Keratinocyte (primary cell): ENCODE data around the gene BRIP1. TPM values are rescaled to one million over a fixed set of nuclear protein-coding genes. Genes with fewer than 3 reads are reported as not detected.
"Not testable (repeated sequence)": the region's sequence is repeated elsewhere in the genome, so short reads cannot be mapped to it uniquely, and the experiment has no call there.

Experiments
- DNase-seq: peaks from one replicate; pipeline ENCODE4 v3.0.0-alpha.2; 2011; ENCODE audit warnings: low read depth, missing footprints, low spot score
- FAIRE-seq: peaks from 2 replicates; lab custom pipeline; 2011; peaks lifted over from hg19 to GRCh38; lab: Jason Lieb, UNC
- H2AFZ ChIP-seq: 2 replicates; pipeline ENCODE4 v1.6.0; 2012; ENCODE audit warnings: low read length, control low read depth, inconsistent platforms; ENCODE audit not compliant: control insufficient read depth
- H3K27ac ChIP-seq: 2 replicates; pipeline ENCODE4 v1.5.1; 2011; ENCODE audit warnings: low read length; ENCODE audit not compliant: control insufficient read depth, insufficient read depth
- H3K27me3 ChIP-seq: 3 replicates; pipeline ENCODE4 v1.6.0; 2011; ENCODE audit warnings: low read length; ENCODE audit not compliant: control insufficient read depth, insufficient read depth; ENCODE audit errors: extremely low read depth
- H3K36me3 ChIP-seq, 2 experiments: 2 replicates in 1 of 2; 3 replicates in 1 of 2; pipeline ENCODE4 v1.5.1; 2011; ENCODE audit warnings: low read length in 2 of 2, mild to moderate bottlenecking in 1 of 2; ENCODE audit not compliant: control insufficient read depth in 2 of 2, insufficient read depth in 2 of 2; ENCODE audit errors: extremely low read depth in 1 of 2
- H3K4me1 ChIP-seq: 3 replicates; pipeline ENCODE4 v1.5.1; 2011; ENCODE audit warnings: low read length; ENCODE audit not compliant: control insufficient read depth, insufficient read depth; ENCODE audit errors: extremely low read depth
- H3K4me2 ChIP-seq: 3 replicates; pipeline ENCODE4 v1.6.0; 2011; ENCODE audit warnings: low read depth, low read length; ENCODE audit not compliant: control insufficient read depth, insufficient read depth; ENCODE audit errors: extremely low read depth
- H3K4me3 ChIP-seq, 3 experiments: fragments of 200-600 bp in 1 of 3; sonication (generic) in 1 of 3; 2 replicates in 2 of 3; 3 replicates in 1 of 3; pipeline ENCODE4 v1.5.1; 2011 to 2016; ENCODE audit warnings: low read length in 3 of 3, mild to moderate bottlenecking in 3 of 3, control low read depth in 2 of 3, inconsistent platforms in 1 of 3, low read depth in 1 of 3, mixed read lengths in 1 of 3, mixed run types in 1 of 3, moderate library complexity in 1 of 3; ENCODE audit not compliant: control insufficient read depth in 2 of 3, insufficient read depth in 2 of 3; ENCODE audit errors: extremely low read depth in 1 of 3
- H3K79me2 ChIP-seq: 2 replicates; pipeline ENCODE4 v1.6.0; 2012; ENCODE audit warnings: low read length; ENCODE audit not compliant: control insufficient read depth, insufficient read depth
- H3K9ac ChIP-seq: 3 replicates; pipeline ENCODE4 v1.6.0; 2011; ENCODE audit warnings: low read length; ENCODE audit not compliant: control insufficient read depth, insufficient read depth; ENCODE audit errors: extremely low read depth
- H3K9me1 ChIP-seq: 3 replicates; pipeline ENCODE4 v1.6.0; 2011; ENCODE audit warnings: low read length; ENCODE audit not compliant: control insufficient read depth, insufficient read depth; ENCODE audit errors: extremely low read depth
- H3K9me3 ChIP-seq: 2 replicates; pipeline ENCODE4 v1.5.1; 2012; ENCODE audit warnings: low read depth, low read length; ENCODE audit not compliant: control insufficient read depth
- H4K20me1 ChIP-seq: 3 replicates; pipeline ENCODE4 v1.6.0; 2011; ENCODE audit warnings: low read length; ENCODE audit not compliant: control insufficient read depth, insufficient read depth; ENCODE audit errors: extremely low read depth
- CTCF ChIP-seq, 3 experiments: IDR thresholded peaks in 1 of 3; conservative IDR thresholded peaks in 1 of 3; optimal IDR thresholded peaks in 1 of 3; 2 replicates in 2 of 3; 3 replicates in 1 of 3; pipeline versions ENCODE3 to v1.5.1; 2011; ENCODE audit warnings: low read length in 3 of 3, mild to moderate bottlenecking in 3 of 3, moderate library complexity in 2 of 3, control low read depth in 1 of 3, inconsistent platforms in 1 of 3; ENCODE audit not compliant: insufficient read depth in 2 of 3; ENCODE audit errors: extremely low read depth in 1 of 3
- EZH2 ChIP-seq: IDR thresholded peaks from one replicate; pipeline ENCODE4 v1.6.1; 2012; ENCODE audit warnings: inconsistent platforms, mild to moderate bottlenecking, low read length, moderate library complexity
- dilution Hi-C: fragments of 300-500 bp; cut with MboI; formaldehyde crosslinking; loops from one replicate; pipeline ENCODE4 v1.7.0; 2020; ENCODE audit warnings: low sequenced_read_pairs; ENCODE audit not compliant: extremely low pct_ligation_motif_present
- polyA plus RNA-seq, 5 experiments: library from polyadenylated mRNA; depleted of rRNA in 3 of 5; stranded (reverse) in 3 of 5; stranded (forward) in 1 of 5; unstranded in 1 of 5; fragments of >200 nt; gene quantifications; 1 replicate in 1 of 5; 2 replicates in 3 of 5; 3 replicates in 1 of 5; pipeline versions ENCODE4 v1.2.1 to v1.2.3, GENCODE V29; 2011 to 2012; ENCODE audit warnings: missing spikeins in 2 of 5, low read depth in 1 of 5, low replicate concordance in 1 of 5

The BRIP1 gene
- polyA plus RNA-seq, 1 donor (not counting 4 experiments of a cell fraction or from before 2014, with no cell fraction given), result 4.0 TPM

DNA sequence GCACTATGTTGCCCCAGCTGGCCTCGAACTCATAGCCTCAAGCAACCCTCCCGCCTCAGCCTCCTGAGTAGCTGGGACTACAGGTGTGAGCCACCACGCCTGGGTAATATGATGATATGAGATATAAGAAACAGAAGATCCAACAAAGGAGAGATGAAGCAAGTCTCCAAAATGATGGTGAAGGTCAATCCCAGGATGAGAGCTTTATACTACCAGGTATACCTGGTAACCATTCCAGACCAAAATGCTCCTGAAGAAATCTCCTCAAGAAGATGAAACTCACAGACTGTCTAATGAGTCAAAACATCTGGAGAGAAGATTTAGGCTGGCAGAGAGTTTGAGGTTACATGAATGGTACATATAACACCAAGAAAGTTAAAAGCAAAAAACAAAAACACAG lies 39.9 kb upstream of the BRIP1 start:
- peaks cover 7 to 16% of the 10 kb centered on the region in 2 experiments for H3K36me3 ChIP-seq

GRCh38 chr17:61897548-61898180 lies 34.3 kb upstream of the BRIP1 start:
- Histone ChIP-seq H3K4me1 (no peaks in the 10 kb centered on the region), H3K27ac (no peak overlapping the region), H3K79me2 (no peaks in the 10 kb centered on the region), H4K20me1 (no peaks in the 10 kb centered on the region), H3K36me3 (peaks cover 3 to 7% of the 10 kb centered on the region in 2 experiments), H3K4me3 (no peak overlapping the region), H3K9ac (no peak overlapping the region), H3K9me3 (no peaks in the 10 kb centered on the region), H3K4me2 (no peak overlapping the region), H3K27me3 (no peaks in the 10 kb centered on the region), H3K9me1 (no peaks in the 10 kb centered on the region), H2AFZ (no peak overlapping the region)
- DNase-seq (no peak), FAIRE-seq (no peak)
- no peak for TF ChIP-seq EZH2
- dilution Hi-C loops, result no loop called here

More for the DNA sequence above, 39.9 kb upstream of the BRIP1 start:
- FAIRE-seq (no peak), DNase-seq (no peak)
- H3K4me3 ChIP-seq, result no peak overlapping the region
- H3K4me1 ChIP-seq, result no peaks in the 10 kb centered on the region
- no peaks in the 10 kb centered on the region for H3K27me3 ChIP-seq
- TF ChIP-seq EZH2, result no peak
- TF ChIP-seq CTCF (optimal IDR thresholded peaks at IDR 0.05 in 1 of 3, IDR thresholded peaks at IDR 0.05 in 1 of 3, conservative IDR thresholded peaks at IDR 0.05 in 1 of 3; ENCODE audit: extremely low read depth in 1 of 3, insufficient read depth in 2 of 3, low read length in 3 of 3), result no peak
- no peak overlapping the region for H3K27ac ChIP-seq
- H3K9me1 ChIP-seq, result no peaks in the 10 kb centered on the region
- no peak overlapping the region for H3K9ac ChIP-seq
- H3K4me2 ChIP-seq, result no peak overlapping the region
- H2AFZ ChIP-seq, result no peak overlapping the region
- H3K79me2 ChIP-seq, result no peaks in the 10 kb centered on the region
- H4K20me1 ChIP-seq, result no peaks in the 10 kb centered on the region
- dilution Hi-C loops, result no loop called here
- H3K9me3 ChIP-seq, result no peaks in the 10 kb centered on the region

DNA sequence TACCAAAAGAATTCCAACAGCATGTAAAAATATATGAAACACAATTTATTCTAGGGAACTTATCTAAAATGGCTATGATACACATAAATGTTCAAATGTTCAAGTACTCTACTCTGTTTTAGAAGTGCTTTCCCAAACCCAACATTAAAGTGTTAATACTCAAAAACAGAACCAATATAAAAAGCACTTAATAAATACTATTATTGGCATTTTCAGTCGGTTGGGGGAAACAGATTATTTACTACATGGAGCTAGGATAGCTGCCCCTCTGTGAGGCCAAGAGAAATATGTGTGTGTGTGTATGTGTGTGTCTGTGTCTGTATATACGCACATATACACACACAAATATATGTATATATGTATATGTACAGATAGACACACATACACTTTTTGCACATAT lies 32.1 kb upstream of the BRIP1 start:
- H3K4me1 ChIP-seq, result no peaks in the 10 kb centered on the region
- no peaks in the 10 kb centered on the region for H3K27me3 ChIP-seq
- no peak overlapping the region for H3K4me2 ChIP-seq
- no peak overlapping the region for H3K9ac ChIP-seq
- no peaks in the 10 kb centered on the region for H3K9me3 ChIP-seq
- peaks cover 1 to 4% of the 10 kb centered on the region in 2 experiments for H3K36me3 ChIP-seq
- H4K20me1 ChIP-seq, result no peaks in the 10 kb centered on the region
- H3K79me2 ChIP-seq, result no peaks in the 10 kb centered on the region
- no peak overlapping the region for H3K27ac ChIP-seq
- no peaks in the 10 kb centered on the region for H3K9me1 ChIP-seq
- no peak for DNase-seq
- dilution Hi-C loops, result no loop called here
- no peak for FAIRE-seq
- TF ChIP-seq CTCF (optimal IDR thresholded peaks at IDR 0.05 in 1 of 3, IDR thresholded peaks at IDR 0.05 in 1 of 3, conservative IDR thresholded peaks at IDR 0.05 in 1 of 3; ENCODE audit: extremely low read depth in 1 of 3, insufficient read depth in 2 of 3, low read length in 3 of 3) (no peak), EZH2 (no peak)
- no peak overlapping the region for H2AFZ ChIP-seq
- H3K4me3 ChIP-seq, result no peak overlapping the region

DNA sequence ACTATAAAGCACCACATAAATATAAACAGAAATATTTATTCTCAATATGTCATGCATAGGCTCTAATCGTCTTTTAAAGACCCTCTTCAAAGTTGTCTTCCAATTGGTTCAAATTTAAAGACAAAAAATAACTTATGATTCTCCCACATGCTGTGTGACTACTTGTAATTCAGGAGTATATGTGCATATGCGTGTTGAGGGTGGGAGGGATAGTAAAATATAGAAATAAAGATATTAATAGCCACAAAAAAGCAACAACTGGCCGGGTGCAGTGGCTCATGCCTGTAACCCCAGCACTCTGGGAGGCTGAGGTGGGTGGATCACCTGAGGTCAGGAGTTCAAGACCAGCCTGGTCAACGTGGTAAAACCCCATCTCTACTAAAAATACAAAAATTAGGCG lies 31.0 kb upstream of the BRIP1 start:
- H3K27ac ChIP-seq, H3K9me1 ChIP-seq, FAIRE-seq, H3K4me2 ChIP-seq, H3K4me1 ChIP-seq, H3K9ac ChIP-seq, dilution Hi-C loops, H3K4me3 ChIP-seq, H3K9me3 ChIP-seq, H4K20me1 ChIP-seq, H2AFZ ChIP-seq, H3K79me2 ChIP-seq, DNase-seq, H3K27me3 ChIP-seq, H3K36me3 ChIP-seq: not testable (repeated sequence)
